A673 (cell line): ENCODE results near the gene CYB5A.

Experiments used
- EZH2 ChIP-seq: fragments of 200-600 bp; sonication (generic); IDR thresholded peaks from 2 replicates; pipeline ENCODE4 v1.6.1; 2017; ENCODE audit warnings: borderline replicate concordance, low read depth, mild to moderate bottlenecking, mixed read lengths, antibody characterized with exemption, low read length; ENCODE audit not compliant: poor library complexity, severe bottlenecking
- TF ChIP-seq, protein P1 (sequence below): fragments of 300-800, 200-600 bp; sonication (generic); conservative IDR thresholded peaks from 2 replicates; pipeline ENCODE4 v1.5.1; 2017; ENCODE audit warnings: low read depth, mild to moderate bottlenecking, antibody characterized with exemption, low read length, moderate library complexity, mixed read lengths

- TF ChIP-seq, protein P1, sequence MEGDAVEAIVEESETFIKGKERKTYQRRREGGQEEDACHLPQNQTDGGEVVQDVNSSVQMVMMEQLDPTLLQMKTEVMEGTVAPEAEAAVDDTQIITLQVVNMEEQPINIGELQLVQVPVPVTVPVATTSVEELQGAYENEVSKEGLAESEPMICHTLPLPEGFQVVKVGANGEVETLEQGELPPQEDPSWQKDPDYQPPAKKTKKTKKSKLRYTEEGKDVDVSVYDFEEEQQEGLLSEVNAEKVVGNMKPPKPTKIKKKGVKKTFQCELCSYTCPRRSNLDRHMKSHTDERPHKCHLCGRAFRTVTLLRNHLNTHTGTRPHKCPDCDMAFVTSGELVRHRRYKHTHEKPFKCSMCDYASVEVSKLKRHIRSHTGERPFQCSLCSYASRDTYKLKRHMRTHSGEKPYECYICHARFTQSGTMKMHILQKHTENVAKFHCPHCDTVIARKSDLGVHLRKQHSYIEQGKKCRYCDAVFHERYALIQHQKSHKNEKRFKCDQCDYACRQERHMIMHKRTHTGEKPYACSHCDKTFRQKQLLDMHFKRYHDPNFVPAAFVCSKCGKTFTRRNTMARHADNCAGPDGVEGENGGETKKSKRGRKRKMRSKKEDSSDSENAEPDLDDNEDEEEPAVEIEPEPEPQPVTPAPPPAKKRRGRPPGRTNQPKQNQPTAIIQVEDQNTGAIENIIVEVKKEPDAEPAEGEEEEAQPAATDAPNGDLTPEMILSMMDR: no peak
- TF ChIP-seq EZH2: no peak
Observed at GRCh38 chr18:74255131-74255616, 36.6 kb downstream of the CYB5A start.
